ENCODE measurements around the gene CUEDC1.

CUEDC1 gene

GRCh38 chr17:57957120-57957850, 2.1 kb upstream of the CUEDC1 start:
- no peak for DNase-seq

GRCh38 chr17:57956291-57957119, 1.3 kb upstream of the CUEDC1 start:
- peak; percentile 23 for DNase-seq

- DNase-seq = no peak
Observed at GRCh38 chr17:57954397-57955182, 622 bp downstream of the CUEDC1 start.

GRCh38 chr17:57953705-57954396, 1.4 kb downstream of the CUEDC1 start:
- DNase-seq = no peak

- no peak for DNase-seq
Observed at GRCh38 chr17:57953219-57953618, 2.0 kb downstream of the CUEDC1 start.

- no peak for DNase-seq
Observed at GRCh38 chr17:57949649-57950048, 5.6 kb downstream of the CUEDC1 start.

GRCh38 chr17:57948555-57949420, 6.4 kb downstream of the CUEDC1 start:
- no peak for DNase-seq

- DNase-seq = no peak
Observed at GRCh38 chr17:57948169-57948554, 7.0 kb downstream of the CUEDC1 start.

- no peak for DNase-seq
Observed at GRCh38 chr17:57947369-57947768, 7.8 kb downstream of the CUEDC1 start.

GRCh38 chr17:57946798-57947358, 8.3 kb downstream of the CUEDC1 start:
- peak; percentile 45 for DNase-seq

GRCh38 chr17:57945996-57946797, 9.0 kb downstream of the CUEDC1 start:
- DNase-seq = no peak

GRCh38 chr17:57944908-57945307, 10.3 kb downstream of the CUEDC1 start:
- no peak for DNase-seq

GRCh38 chr17:57943645-57944044, 11.6 kb downstream of the CUEDC1 start:
- no peak for DNase-seq

- no peak for DNase-seq
Observed at GRCh38 chr17:57943140-57943539, 12.1 kb downstream of the CUEDC1 start.

- no peak for DNase-seq
Observed at GRCh38 chr17:57941384-57942370, 13.5 kb downstream of the CUEDC1 start.

- no peak for DNase-seq
Observed at GRCh38 chr17:57940653-57941329, 14.4 kb downstream of the CUEDC1 start.

GRCh38 chr17:57940231-57940630, 15.0 kb downstream of the CUEDC1 start:
- DNase-seq = no peak

- peak; percentile 22 for DNase-seq
Observed at GRCh38 chr17:57939797-57940196, 15.4 kb downstream of the CUEDC1 start.

GRCh38 chr17:57938061-57938502, 17.1 kb downstream of the CUEDC1 start:
- DNase-seq = no peak

Measured in DMS79 (cell line).